Ovary (tissue), 9 donors: Measurements from ENCODE around the gene KCNS1. TPM values are rescaled to one million over a fixed set of nuclear protein-coding genes. Genes with fewer than 3 reads are reported as not detected.

Source experiments
- DNase-seq, 5 donors: peaks; one replicate each; pipeline ENCODE4 v3.0.0-alpha.2; 2019 to 2020
- H3K27ac ChIP-seq, 2 donors: fragments of 200-600 bp; one replicate each; pipeline versions ENCODE4 v1.5.1 to v1.8.0; 2019 to 2022
- H3K27me3 ChIP-seq: fragments of 200-600 bp; one replicate; pipeline ENCODE4 v1.8.0; 2022
- H3K36me3 ChIP-seq: fragments of 200-600 bp; sonication (generic); one replicate; pipeline ENCODE4 v1.5.1; 2019
- H3K4me1 ChIP-seq: one replicate; pipeline ENCODE4 v1.8.1; 2013; ENCODE audit warnings: mild to moderate bottlenecking, moderate library complexity; ENCODE audit not compliant: insufficient read depth
- H3K4me3 ChIP-seq: fragments of 200-600 bp; sonication (generic); one replicate; pipeline ENCODE4 v1.5.1; 2017
- H3K9me3 ChIP-seq, 2 donors: fragments of 200-600 bp in 1 of 2; sonication (generic) in 1 of 2; one replicate each; pipeline versions ENCODE4 v1.5.1 to v1.8.1; 2013 to 2019; ENCODE audit warnings: mild to moderate bottlenecking in 1 of 2, moderate library complexity in 1 of 2
- EP300 ChIP-seq: sonication (generic); formaldehyde crosslinking; IDR thresholded peaks from one replicate; pipeline ENCODE4 v1.6.1; 2017; ENCODE audit warnings: antibody characterized with exemption
- POLR2A ChIP-seq: fragments of 450-650 bp; IDR thresholded peaks from one replicate; pipeline ENCODE4 v1.6.1; 2017; ENCODE audit warnings: antibody characterized with exemption, mild to moderate bottlenecking, moderate library complexity
- WGBS, 3 donors: extraction: QIAGEN DNeasy Blood & Tissue Kit in 1 of 3; methylation state at CpG; one replicate each; pipeline versions ENCODE4 v1.1.5 to v1.1.7; 2013 to 2017; 5-methylcytosine and 5-hydroxymethylcytosine counted together
- intact Hi-C, 4 donors: fragments of 100-400 bp; cut with DNase I; formaldehyde crosslinking; loops; one replicate each; pipeline versions ENCODE4 v1.11.0 to v1.15.1; 2022 to 2023
- polyA plus RNA-seq, 2 donors: library from polyadenylated mRNA; stranded (reverse); fragments of 200-250 nt in 1 of 2; fragments of 350-450 nt in 1 of 2; fragmentation: Illumina TruSeq in 1 of 2; extraction: RNeasy Lipid Tissue Mini Kit (QIAGEN cat#74804) in 1 of 2; gene quantifications; one replicate each; pipeline ENCODE4 v1.2.3, GENCODE V29; 2013 to 2014
- total RNA-seq, 7 donors: library from RNA; depleted of rRNA in 2 of 7; stranded (reverse); fragments of >200 nt in 2 of 7; fragmentation: NEBNext Ultra II Directional in 3 of 7; extraction: Animal tissue kit (Norgen Biotek cat#: 25700) in 3 of 7; gene quantifications; one replicate each; pipeline versions ENCODE4 v1.1.0 to v1.2.4, GENCODE V29; 2016 to 2023
- TF ChIP-seq, protein P1 (sequence below), 3 donors: fragments of 450-650 bp in 2 of 3; fragments of 200-600 bp in 1 of 3; IDR thresholded peaks; one replicate each; pipeline versions ENCODE4 v1.5.1 to v1.8.0; 2016 to 2022; ENCODE audit warnings: antibody characterized with exemption in 3 of 3, mild to moderate bottlenecking in 1 of 3
- donor health status: DM: no; HTN: no; CAD: no; lungs with moderate emphysema.
- donor health status: DM: no; HTN: no; CAD: no.
- donor health status: Bipolar disorder and iron deficiency.
- donor health status: DM: yes; HTN: yes; CAD: no.
- donor health status: DM: no; HTN: no; CAD: no.
- donor health status: DM: yes; HTN: yes; CAD: no.

KCNS1 gene
- total and polyA plus RNA-seq, 9 donors, result 0.02 to 0.80 TPM; not detected in 7

GRCh38 chr20:45109634-45110033 lies 8.7 kb upstream of the KCNS1 start:
- Histone ChIP-seq H3K27me3 (no peaks in the 10 kb centered on the region), H3K4me1 (no peaks in the 10 kb centered on the region), H3K4me3 (no peak overlapping the region), H3K9me3 (no peaks in the 10 kb centered on the region), H3K27ac (no peak overlapping the region), H3K36me3 (no peaks in the 10 kb centered on the region)
- no peak for DNase-seq
- 66 to 73% (median 70%) methylated on average over 8 of the region's 8 CpGs for WGBS, 3 donors
- TF ChIP-seq EP300 (no peak), POLR2A (no peak)
- TF ChIP-seq, protein P1, sequence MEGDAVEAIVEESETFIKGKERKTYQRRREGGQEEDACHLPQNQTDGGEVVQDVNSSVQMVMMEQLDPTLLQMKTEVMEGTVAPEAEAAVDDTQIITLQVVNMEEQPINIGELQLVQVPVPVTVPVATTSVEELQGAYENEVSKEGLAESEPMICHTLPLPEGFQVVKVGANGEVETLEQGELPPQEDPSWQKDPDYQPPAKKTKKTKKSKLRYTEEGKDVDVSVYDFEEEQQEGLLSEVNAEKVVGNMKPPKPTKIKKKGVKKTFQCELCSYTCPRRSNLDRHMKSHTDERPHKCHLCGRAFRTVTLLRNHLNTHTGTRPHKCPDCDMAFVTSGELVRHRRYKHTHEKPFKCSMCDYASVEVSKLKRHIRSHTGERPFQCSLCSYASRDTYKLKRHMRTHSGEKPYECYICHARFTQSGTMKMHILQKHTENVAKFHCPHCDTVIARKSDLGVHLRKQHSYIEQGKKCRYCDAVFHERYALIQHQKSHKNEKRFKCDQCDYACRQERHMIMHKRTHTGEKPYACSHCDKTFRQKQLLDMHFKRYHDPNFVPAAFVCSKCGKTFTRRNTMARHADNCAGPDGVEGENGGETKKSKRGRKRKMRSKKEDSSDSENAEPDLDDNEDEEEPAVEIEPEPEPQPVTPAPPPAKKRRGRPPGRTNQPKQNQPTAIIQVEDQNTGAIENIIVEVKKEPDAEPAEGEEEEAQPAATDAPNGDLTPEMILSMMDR (IDR thresholded peaks at IDR 0.05), result no peak
- intact Hi-C loops, result no loop called here

DNA sequence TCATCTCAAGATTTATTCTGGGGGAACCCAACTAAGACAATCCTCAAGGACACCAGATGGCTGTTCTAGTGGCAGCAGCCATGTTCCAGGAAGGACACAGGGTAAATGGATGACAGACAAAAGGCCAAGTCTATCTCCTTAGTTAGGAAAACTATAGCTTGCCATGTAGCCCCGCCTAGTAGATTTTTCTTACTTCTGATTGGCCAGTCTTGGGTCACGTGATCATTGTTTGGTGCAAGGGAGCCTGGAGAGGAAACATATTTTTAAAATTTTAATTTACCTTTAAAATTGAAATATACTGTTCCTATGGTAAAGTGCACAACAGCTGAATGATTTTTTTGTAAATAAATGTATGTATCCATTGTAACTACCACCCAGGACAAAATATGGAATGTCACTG lies 4.4 kb upstream of the KCNS1 start:
- Histone ChIP-seq H3K27me3 (no peaks in the 10 kb centered on the region), H3K36me3 (no peaks in the 10 kb centered on the region), H3K27ac (no peak overlapping the region), H3K4me3 (no peak overlapping the region), H3K9me3 (no peaks in the 10 kb centered on the region), H3K4me1 (no peaks in the 10 kb centered on the region)
- DNase-seq, result no peak
- 80 to 87% (median 86%) methylated on average over 2 of the region's 2 CpGs for WGBS, 3 donors
- intact Hi-C loops, result no loop called here
- no peak for TF ChIP-seq EP300
- no peak for TF ChIP-seq POLR2A
- TF ChIP-seq, protein P1 (IDR thresholded peaks at IDR 0.05), result no peak

- no peak overlapping the region for H3K27ac ChIP-seq
- no peaks in the 10 kb centered on the region for H3K9me3 ChIP-seq
- 66 to 73% (median 68%) methylated on average over 5 of the region's 5 CpGs for whole genome bisulfite sequencing, 3 donors
- TF ChIP-seq, protein P1 (IDR thresholded peaks at IDR 0.05), result no peak
- TF ChIP-seq POLR2A, result no peak
- no peak for TF ChIP-seq EP300
- no peaks in the 10 kb centered on the region for H3K27me3 ChIP-seq
- intact Hi-C loops, result no loop called here
- H3K4me1 ChIP-seq, result no peaks in the 10 kb centered on the region
- H3K36me3 ChIP-seq, result no peaks in the 10 kb centered on the region
- DNase-seq, result no peak
- no peak overlapping the region for H3K4me3 ChIP-seq
These were observed 3.9 kb upstream of the KCNS1 start for GRCh38 chr20:45104786-45105185.

DNA sequence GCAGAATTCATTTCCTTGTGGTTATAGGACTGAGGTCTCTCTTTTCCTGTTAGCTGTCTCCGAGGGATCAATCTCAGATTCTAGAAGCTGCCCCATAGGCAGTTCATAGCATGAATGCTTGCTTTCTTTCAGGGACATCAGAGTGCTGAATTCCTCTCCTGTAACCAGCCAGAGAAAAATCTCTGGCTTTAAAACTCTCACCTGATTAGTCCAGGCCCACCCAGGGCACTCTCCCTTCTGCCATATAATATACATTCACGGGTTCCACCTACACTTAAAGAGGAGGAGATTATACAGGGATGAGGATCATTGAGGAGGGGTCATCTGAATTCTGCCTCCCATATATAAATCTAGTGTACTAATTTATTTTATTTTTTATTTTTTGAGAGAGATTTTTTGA lies 2.1 kb upstream of the KCNS1 start:
- TF ChIP-seq POLR2A (no peak), EP300 (no peak)
- TF ChIP-seq, protein P1 (IDR thresholded peaks at IDR 0.05), result no peak

More for the DNA sequence above, 2.1 kb upstream of the KCNS1 start:
- no peaks in the 10 kb centered on the region for H3K27me3 ChIP-seq
- H3K36me3 ChIP-seq, result no peaks in the 10 kb centered on the region
- 71 to 77% (median 74%) methylated on average over 2 of the region's 2 CpGs for WGBS, 3 donors
- H3K4me1 ChIP-seq, result no peaks in the 10 kb centered on the region
- DNase-seq, result no peak
- H3K4me3 ChIP-seq, result no peak overlapping the region
- no peak overlapping the region for H3K27ac ChIP-seq
- intact Hi-C loops, result no loop called here
- no peaks in the 10 kb centered on the region for H3K9me3 ChIP-seq
